Measurements from ENCODE around the gene CABP7. TPM values are rescaled to one million over a fixed set of nuclear protein-coding genes. Genes with fewer than 3 reads are reported as not detected.

CABP7 gene
- total and polyA plus RNA-seq, 2 donors (not counting 3 experiments of a cell fraction or from before 2014, with no cell fraction given), result not detected

DNA sequence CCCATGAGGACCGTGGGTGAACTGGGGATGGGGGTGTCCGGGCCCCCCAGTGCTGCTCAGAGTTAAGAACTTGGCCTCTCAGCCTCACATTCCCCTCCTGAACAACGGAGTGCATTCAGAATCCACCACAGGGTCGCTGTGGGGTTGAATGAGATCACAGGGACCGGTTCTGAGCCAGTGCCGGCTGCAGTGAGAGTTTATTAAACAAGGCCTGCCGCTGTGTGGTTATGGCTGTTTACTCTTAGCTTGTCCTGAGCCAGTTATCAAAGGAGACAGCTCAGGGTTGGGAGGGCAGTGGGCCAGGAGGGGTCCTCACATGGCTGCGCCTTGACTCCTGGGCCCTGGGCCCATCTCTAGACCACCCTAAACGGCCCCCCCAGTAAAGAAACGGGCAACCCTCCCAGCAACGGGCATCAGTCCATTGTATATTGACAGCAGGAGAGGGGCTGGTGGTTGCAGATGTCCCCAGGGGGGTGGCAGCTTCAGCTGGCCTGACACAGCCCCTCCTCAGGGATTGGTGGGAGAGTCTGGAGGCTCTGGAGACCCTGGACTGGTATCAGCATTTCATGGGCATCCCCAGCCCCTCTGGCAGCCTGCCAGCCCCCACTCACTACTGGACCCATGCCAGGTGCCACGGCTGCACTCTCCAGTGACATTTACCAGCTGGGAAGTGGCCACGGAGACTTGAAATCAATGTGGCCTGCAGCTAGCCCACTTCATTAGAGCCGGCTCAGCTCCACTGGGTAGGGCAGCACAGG is 15.1 kb upstream of the CABP7 start:
- H3K9me1 ChIP-seq (replicated peaks; ENCODE audit: control insufficient read depth, extremely low read depth, insufficient read depth, low read length), result no peaks in the 10 kb centered on the region
- no peak overlapping the region for H3K27ac ChIP-seq (ENCODE audit: insufficient read depth, low read depth, low read length)
- H3K79me2 ChIP-seq (ENCODE audit: control insufficient read depth, insufficient read depth, low read length), result no peaks in the 10 kb centered on the region
- ChIA-PET CTCF (interaction anchor here (2.3 kb wide), 1 partner anchor 384 kb away, joined by 9 read pairs; no protein-coding TSS in a partner anchor), POLR2A (no interaction called here)
- H4K20me1 ChIP-seq (replicated peaks; ENCODE audit: control insufficient read depth, extremely low read depth, insufficient read depth, low read length), result no peaks in the 10 kb centered on the region
- no peak overlapping the region for H3K4me3 ChIP-seq (replicated peaks in 1 of 3; ENCODE audit: insufficient read depth in 1 of 3, low read depth in 1 of 3, low read length in 3 of 3)
- DNase-seq (ENCODE audit: low read depth, low spot score), result no peak
- no peak overlapping the region for H3K9ac ChIP-seq (replicated peaks; ENCODE audit: extremely low read depth, insufficient read depth, low read length)
- no TSS peak for BruUV-seq (replicated peaks)
- H3K4me2 ChIP-seq (ENCODE audit: insufficient read depth, low read length), result no peak overlapping the region
- peaks cover 10% of the 10 kb centered on the region for H3K4me1 ChIP-seq (ENCODE audit: control insufficient read depth, extremely low read depth, insufficient read depth, low read length)
- no peak overlapping the region for H2AFZ ChIP-seq (ENCODE audit: low read depth, low read length)
- H3K36me3 ChIP-seq (ENCODE audit: control insufficient read depth in 2 of 2, extremely low read depth in 1 of 2, insufficient read depth in 2 of 2, low read length in 2 of 2), result no peaks in the 10 kb centered on the region
- dilution Hi-C loops (cut with MboI; ENCODE audit: extremely low pct_ligation_motif_present, low sequenced_read_pairs) (no loop called here), intact Hi-C loops (cut with micrococcal nuclease) (loop anchor here (5.0 kb wide), 1 partner anchor 383 kb away; no protein-coding TSS in a partner anchor)
- H3K27me3 ChIP-seq (ENCODE audit: control insufficient read depth in 2 of 2, insufficient read depth in 2 of 2, low read length in 2 of 2), result peaks cover 15% of the 10 kb centered on the region in 2 experiments
- no peaks in the 10 kb centered on the region for H3K9me3 ChIP-seq (replicated peaks; ENCODE audit: control insufficient read depth, insufficient read depth, low read length)
- TF ChIP-seq POLR2A (IDR thresholded peaks at IDR 0.05; ENCODE audit: low read depth, low read length) (no peak), POLR2AphosphoS5 (IDR thresholded peaks at IDR 0.05; ENCODE audit: insufficient read depth, low read depth, low read length) (no peak), GATA2 (IDR thresholded peaks at IDR 0.05; ENCODE audit: insufficient read depth, insufficient read length, low read depth, low read length) (no peak), EZH2 (IDR thresholded peaks at IDR 0.05; ENCODE audit: borderline replicate concordance, low read depth, low read length, severe bottlenecking) (no peak), JUN (IDR thresholded peaks at IDR 0.05; ENCODE audit: borderline replicate concordance, insufficient read depth, insufficient read length, low read depth) (no peak), MYC (IDR thresholded peaks at IDR 0.05; ENCODE audit: low read depth, low read length) (no peak), FOS (IDR thresholded peaks at IDR 0.05; ENCODE audit: borderline replicate concordance, insufficient read depth, low read length) (no peak)
- TF ChIP-seq, protein P1, sequence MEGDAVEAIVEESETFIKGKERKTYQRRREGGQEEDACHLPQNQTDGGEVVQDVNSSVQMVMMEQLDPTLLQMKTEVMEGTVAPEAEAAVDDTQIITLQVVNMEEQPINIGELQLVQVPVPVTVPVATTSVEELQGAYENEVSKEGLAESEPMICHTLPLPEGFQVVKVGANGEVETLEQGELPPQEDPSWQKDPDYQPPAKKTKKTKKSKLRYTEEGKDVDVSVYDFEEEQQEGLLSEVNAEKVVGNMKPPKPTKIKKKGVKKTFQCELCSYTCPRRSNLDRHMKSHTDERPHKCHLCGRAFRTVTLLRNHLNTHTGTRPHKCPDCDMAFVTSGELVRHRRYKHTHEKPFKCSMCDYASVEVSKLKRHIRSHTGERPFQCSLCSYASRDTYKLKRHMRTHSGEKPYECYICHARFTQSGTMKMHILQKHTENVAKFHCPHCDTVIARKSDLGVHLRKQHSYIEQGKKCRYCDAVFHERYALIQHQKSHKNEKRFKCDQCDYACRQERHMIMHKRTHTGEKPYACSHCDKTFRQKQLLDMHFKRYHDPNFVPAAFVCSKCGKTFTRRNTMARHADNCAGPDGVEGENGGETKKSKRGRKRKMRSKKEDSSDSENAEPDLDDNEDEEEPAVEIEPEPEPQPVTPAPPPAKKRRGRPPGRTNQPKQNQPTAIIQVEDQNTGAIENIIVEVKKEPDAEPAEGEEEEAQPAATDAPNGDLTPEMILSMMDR (IDR thresholded peaks at IDR 0.05; ENCODE audit: extremely low read depth in 1 of 2, insufficient read depth in 1 of 2, low read depth in 1 of 2, low read length in 2 of 2), result no peak
- TF ChIP-seq, protein P2, sequence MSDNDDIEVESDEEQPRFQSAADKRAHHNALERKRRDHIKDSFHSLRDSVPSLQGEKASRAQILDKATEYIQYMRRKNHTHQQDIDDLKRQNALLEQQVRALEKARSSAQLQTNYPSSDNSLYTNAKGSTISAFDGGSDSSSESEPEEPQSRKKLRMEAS (IDR thresholded peaks at IDR 0.05; ENCODE audit: insufficient read depth, insufficient read length), result no peak
- FAIRE-seq, result no peak

Measured in endothelial cell of umbilical vein (primary cell).